ENCODE results near the gene GABARAPL2.

DNA sequence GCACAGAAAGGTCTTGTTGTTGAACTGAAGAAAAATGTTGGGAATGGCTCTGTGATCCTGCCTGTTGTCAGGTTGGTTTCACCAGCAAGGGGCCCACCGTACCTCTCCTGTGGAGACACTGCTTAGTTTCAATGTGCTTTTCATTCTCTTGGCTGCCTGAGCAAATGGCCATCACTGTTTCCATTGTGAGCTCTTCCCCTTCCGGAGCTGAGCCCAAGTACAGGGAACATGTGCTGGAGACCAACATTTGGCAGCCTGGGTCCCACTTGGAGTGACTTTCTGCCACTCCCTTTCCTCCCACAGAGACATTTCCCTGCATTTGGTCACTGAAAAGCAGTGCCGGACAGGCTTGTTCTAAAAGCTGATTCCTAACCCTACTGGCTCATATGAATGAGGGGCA lies 23.1 kb downstream of the GABARAPL2 start:
- no peak for TF ChIP-seq EZH2phosphoT487 (conservative IDR thresholded peaks at IDR 0.05; ENCODE audit: low read length)
- TF ChIP-seq CTCF (IDR thresholded peaks at IDR 0.05; ENCODE audit: insufficient read depth, low read length, poor library complexity, severe bottlenecking): no peak
